ENCODE data around the gene ZNF157.
"Not testable (repeated sequence)": the region's sequence is repeated elsewhere in the genome, so short reads cannot be mapped to it uniquely, and the experiment has no call there.

ZNF157 gene

GRCh38 chrX:47370278-47370677 is at the start of gene ZNF157:
ZNF157 (plus strand) TSS chrX:47370578; CDS start chrX:47370669, 91 bp downstream.
- no peak for FAIRE-seq

GRCh38 chrX:47321386-47321785 is 49.0 kb upstream of the ZNF157 start:
- FAIRE-seq: no peak

GRCh38 chrX:47321823-47322371 is 48.5 kb upstream of the ZNF157 start:
- no peak for FAIRE-seq

GRCh38 chrX:47327902-47328301 is 42.5 kb upstream of the ZNF157 start:
- no peak for FAIRE-seq

- FAIRE-seq: not testable (repeated sequence)
These were observed 37.6 kb upstream of the ZNF157 start for GRCh38 chrX:47332729-47333128.

- FAIRE-seq: no peak
These were observed 18.7 kb upstream of the ZNF157 start for GRCh38 chrX:47351706-47352105.

- no peak for FAIRE-seq
These were observed 11.9 kb upstream of the ZNF157 start for GRCh38 chrX:47358387-47359065.

- peak; percentile 97 for FAIRE-seq
These were observed 9.8 kb upstream of the ZNF157 start for GRCh38 chrX:47360423-47361179.

- peak; percentile 100 for FAIRE-seq
These were observed 8.6 kb upstream of the ZNF157 start for GRCh38 chrX:47361538-47362511.

- peak; percentile 98 for FAIRE-seq
These were observed 4.2 kb upstream of the ZNF157 start for GRCh38 chrX:47366041-47366722.

GRCh38 chrX:47373198-47373597 is 2.8 kb downstream of the ZNF157 start:
- FAIRE-seq: no peak

GRCh38 chrX:47380268-47380667 is 9.9 kb downstream of the ZNF157 start:
- no peak for FAIRE-seq

GRCh38 chrX:47380837-47381236 is 10.5 kb downstream of the ZNF157 start:
- not testable (repeated sequence) for FAIRE-seq

GRCh38 chrX:47384502-47384901 is 14.1 kb downstream of the ZNF157 start:
- FAIRE-seq: peak; percentile 86

- FAIRE-seq: no peak
These were observed 20.4 kb downstream of the ZNF157 start for GRCh38 chrX:47390780-47391179.

GRCh38 chrX:47413179-47413594 is 42.8 kb downstream of the ZNF157 start:
- FAIRE-seq: no peak

GRCh38 chrX:47420265-47420664 is 49.9 kb downstream of the ZNF157 start:
- FAIRE-seq: no peak

- FAIRE-seq: no peak
These were observed 50.6 kb downstream of the ZNF157 start for GRCh38 chrX:47420962-47421361.

- FAIRE-seq: no peak
These were observed 52.1 kb downstream of the ZNF157 start for GRCh38 chrX:47422444-47422843.

- no peak for FAIRE-seq
These were observed 60.5 kb downstream of the ZNF157 start for GRCh38 chrX:47430925-47431324.

GRCh38 chrX:47446431-47446830 is 76.1 kb downstream of the ZNF157 start:
- no peak for FAIRE-seq

- FAIRE-seq: no peak
These were observed 76.6 kb downstream of the ZNF157 start for GRCh38 chrX:47446971-47447370.

All from G401.6 (cell line).